NCI-H1092 (cell line): ENCODE results near the gene CLCNKA.
"Not testable (repeated sequence)": the region's sequence is repeated elsewhere in the genome, so short reads cannot be mapped to it uniquely, and the experiment has no call there.

Experiments
- DNase-seq: peaks from one replicate; lab custom pipeline; 2025; lab: John Stamatoyannopoulos, UW

The CLCNKA gene

DNA sequence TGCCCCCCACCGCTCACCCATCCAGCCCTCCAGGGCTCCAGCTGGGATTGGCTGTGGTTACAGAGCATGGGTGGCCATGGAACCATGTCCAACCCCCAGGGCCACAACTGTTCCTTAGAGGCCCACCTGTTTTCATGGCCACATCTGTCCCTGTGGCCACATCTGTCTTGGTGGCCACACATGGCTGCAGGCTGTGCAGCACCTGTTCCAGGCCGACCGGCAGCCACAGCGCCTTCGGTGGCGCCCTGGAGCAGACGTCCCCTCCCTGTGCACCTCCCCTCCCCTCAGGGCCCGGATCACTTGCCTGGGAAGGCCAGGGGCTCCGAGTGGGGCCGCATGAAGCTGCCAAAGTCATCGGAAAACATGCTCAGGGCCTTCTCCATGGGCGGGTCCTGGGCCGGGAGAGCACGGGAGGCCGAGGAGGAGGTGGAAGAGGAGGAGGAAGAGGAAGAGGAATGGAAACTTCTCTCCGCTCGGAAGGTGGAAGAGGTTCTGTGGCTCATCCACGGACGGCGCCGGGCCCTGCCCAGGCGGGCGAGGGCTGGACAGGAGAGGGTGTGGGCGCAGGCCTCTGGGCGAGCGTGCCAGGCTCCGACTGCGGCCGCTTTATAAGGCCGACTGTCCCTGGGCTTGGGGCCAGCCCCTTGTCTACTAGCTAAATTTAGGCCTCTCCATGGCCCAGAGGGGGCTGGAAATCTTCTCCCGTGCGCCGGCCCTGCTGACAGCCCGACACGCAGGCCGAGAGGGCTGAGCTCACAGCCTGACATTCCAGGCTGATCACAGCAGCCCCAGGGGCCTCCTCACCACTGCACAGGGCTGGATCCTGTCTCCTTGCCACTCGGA, 4.2 kb upstream of the CLCNKA start, which contains the start of gene HSPB7:
TSS of gene HSPB7 (minus strand) at position 583 of the 843 bp plus-strand sequence. CDS start at position 503, 80 bp downstream.
- no peak for DNase-seq

DNA sequence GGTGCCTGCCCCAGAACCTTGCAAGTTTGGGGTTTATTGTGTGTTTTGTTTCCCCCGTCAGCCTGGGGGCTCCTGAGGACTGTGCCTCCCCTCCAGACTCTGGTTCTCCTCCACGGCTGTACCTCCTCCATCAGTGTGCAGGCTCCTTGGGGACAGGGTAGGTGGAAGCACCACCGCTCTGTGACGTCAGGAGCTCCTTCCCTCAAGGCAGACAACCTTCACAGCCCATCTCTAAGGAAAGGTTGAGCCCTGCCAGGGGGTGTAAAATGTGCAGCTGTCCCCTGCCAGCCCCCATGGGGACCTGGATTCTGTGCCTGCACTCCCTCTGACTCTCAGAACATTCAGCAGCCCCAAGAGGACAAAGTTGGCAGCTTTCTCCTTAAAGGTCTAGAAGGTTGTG, 3.5 kb upstream of the CLCNKA start:
- DNase-seq, result no peak

DNA sequence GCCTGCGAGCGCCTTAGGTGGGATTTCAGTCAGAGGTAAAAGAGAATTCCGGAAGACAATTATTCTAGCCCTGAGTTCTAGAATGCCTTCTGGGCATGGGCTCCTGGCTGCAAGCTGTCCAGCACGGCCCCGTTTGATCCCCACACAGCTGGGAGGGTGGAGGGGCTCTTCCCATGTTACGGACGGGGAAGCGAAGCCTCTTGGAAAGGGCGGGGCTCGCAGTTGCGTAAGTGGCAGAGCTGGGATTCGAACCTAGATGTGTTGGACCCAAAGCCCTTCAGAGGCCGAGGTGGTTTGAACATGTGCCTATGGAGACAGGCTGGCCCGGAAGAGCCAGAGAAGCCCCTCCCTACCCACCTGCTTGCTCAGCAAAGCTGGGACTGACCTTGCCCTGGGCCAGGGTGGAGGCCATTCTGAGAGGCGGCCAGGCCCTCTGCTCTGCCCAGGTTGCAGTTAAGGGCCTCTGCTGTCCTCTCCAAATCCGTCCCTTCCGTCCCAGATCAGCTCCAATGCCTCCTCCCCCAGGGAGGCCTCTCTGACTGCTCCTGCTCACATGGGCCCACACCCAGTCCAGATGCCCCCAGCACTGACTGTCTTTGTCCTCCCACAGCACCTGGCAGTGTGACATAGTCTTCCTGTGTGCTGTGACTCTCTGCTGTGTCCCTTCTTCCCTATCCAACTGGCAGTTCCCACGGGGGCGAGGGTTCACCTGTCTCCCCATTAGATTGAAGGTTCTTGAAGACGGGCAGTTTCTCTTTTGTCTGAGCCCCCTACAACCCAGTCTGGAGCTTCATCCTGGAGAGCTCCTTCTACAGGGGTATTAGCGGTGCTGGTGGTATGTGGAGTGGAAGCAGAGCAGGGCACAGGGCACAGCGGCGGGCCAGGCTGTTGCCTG, 2.8 kb upstream of the CLCNKA start:
- no peak for DNase-seq

DNA sequence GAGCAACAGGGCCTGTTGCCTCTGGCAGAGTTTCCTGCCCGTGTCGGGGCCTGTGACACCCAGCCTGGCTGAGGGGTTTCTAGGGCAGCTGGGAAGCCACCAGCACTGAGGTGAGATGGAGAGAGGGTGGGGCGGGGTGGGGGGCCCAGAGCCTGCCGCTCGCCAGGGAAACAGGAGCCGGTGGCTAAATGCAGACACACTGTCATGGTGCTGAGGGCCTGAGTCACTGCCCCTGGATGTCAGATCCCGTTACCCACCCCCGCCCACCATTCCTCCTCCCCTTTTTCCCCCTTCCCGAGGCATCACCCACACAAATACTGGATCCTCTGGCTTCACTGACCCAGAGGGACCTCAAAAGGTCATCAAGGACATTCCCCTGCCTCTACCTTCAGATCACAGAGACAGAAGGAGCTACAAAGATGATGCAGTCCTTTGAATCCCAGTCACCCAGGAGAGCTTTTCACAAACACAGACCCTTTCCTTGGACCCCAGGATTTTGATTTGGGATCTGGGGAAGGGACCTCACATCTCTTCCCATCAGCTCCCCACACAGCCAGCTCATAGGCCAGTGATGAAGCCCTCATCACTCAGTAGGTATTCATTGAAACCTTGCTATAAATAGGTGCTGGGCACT, 2.1 kb upstream of the CLCNKA start:
- no peak for DNase-seq

DNA sequence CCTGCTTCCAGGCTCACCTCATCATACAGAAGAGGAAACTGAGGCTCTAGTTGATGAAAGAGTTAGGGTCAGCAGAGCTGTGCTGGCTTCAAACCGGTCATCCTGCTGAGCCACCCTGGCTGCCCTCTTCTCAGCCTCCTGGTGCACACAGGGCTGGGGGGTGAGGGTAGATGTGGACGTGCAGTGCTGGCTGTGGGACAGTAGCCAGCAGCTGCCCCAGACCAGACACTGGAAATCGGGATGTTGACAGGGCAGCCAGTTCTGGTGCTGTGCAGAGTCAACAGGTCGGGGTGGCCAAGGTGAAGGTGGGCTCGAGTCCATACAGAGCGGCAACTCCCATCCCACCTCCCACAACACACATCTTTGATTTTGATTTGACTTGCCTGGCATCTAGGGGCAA, 1.5 kb upstream of the CLCNKA start:
- DNase-seq, result no peak

- not testable (repeated sequence) for DNase-seq
Observed at GRCh38 chr1:16020878-16021277, 958 bp upstream of the CLCNKA start.

DNA sequence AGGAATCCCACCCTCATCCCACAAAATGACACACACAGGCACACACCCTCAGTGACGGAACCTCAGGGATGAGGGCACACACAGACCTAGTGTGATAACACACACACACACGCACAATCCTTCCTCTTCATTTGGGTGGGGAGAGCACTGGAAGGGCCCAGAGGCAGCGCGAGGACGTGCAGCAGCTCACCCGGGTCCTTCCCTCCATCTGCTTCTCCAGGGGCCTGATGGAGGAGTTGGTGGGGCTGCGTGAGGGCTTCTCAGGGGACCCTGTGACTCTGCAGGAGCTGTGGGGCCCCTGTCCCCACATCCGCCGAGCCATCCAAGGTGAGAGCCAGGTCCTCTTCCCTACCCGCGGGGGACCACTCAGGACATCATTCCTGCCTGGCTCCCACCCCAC, 557 bp downstream of the CLCNKA start:
- no peak for DNase-seq

GRCh38 chr1:16023050-16023653, 1.3 kb downstream of the CLCNKA start:
- DNase-seq, result no peak

DNA sequence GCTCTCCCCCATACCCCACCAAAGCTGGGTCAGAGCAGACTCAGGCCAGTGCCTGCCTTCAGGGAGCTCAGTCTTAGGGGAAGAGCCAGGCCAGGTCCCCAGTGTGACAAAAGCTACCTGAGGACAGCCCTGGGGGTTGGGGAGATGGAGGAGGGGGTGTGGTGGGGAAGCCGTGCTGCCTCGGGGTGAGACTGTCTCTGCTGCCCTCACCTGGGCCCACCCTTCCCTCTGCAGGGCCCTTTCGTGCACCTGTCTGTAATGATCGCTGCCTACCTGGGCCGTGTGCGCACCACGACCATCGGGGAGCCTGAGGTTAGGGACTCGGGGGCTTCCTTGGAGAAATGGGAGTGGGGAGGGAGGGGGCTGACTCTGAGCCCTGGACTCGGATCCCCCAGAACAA, 4.5 kb downstream of the CLCNKA start:
- not testable (repeated sequence) for DNase-seq

DNA sequence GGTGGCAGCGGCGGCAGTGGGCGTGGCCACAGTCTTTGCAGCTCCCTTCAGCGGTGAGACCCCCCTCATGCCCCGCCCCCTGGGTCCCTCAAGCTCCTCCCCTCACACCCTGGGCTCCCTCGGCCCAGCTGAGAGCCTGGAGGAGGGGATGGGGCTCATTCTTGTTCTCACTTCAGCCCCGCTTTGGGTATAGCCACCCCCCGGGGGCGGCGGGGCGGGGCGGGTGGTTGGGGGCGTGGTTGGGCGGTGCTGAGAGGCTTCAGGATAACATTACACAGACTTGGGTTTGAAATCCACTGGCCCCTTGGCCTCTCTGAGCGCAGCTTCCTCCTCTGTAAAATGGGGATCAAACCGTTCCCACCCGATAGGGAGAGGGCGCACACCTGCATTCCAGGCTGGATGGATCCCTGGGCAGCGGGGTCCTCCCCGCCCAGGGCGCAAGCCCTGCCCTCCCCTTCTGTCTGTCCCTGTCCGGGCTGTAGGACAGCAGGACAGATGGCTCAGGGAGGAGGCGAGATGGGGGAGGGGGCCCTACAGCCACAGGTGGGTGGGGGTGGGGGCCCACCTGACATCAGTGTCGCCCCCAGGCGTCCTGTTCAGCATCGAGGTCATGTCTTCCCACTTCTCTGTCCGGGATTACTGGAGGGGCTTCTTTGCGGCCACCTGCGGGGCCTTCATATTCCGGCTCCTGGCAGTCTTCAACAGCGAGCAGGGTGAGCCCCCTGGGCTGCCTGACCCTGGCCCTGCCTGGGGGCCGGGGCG, 5.1 kb downstream of the CLCNKA start:
- DNase-seq, result no peak

- no peak for DNase-seq
Observed at GRCh38 chr1:16028237-16029002, 6.6 kb downstream of the CLCNKA start.

GRCh38 chr1:16029003-16029268, 7.1 kb downstream of the CLCNKA start:
- DNase-seq, result not testable (repeated sequence)

GRCh38 chr1:16029288-16029687, 7.5 kb downstream of the CLCNKA start:
- DNase-seq, result no peak

GRCh38 chr1:16031551-16031950, 9.7 kb downstream of the CLCNKA start:
- DNase-seq, result no peak

GRCh38 chr1:16032388-16033102, 10.7 kb downstream of the CLCNKA start:
- peak; percentile 86 for DNase-seq

DNA sequence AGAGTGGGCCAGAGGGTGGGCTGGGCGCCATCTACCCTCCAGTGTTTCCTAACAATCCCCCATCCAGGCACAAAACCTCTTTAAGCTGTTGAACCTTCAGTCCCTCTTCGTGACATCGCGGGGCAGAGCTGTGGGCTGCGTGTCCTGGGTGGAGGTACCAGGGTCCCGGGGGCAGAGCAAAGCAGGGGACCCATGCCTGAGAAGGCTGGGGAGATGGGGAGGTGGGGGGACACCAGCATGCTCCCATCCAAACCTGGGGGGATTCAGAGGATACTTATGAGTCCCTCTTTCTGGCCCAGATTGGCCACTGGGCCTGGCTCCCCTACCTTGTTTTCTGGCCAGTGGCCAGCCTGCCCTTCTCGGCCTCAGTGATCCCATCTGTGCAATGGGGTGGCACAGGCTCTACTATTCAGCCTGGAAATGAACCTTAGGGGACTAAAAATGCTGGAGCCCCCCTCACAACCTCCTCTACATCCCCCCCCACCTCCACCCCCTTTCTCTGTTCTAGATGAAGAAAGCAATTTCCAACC, 11.3 kb downstream of the CLCNKA start:
- DNase-seq, result not testable (repeated sequence)

DNA sequence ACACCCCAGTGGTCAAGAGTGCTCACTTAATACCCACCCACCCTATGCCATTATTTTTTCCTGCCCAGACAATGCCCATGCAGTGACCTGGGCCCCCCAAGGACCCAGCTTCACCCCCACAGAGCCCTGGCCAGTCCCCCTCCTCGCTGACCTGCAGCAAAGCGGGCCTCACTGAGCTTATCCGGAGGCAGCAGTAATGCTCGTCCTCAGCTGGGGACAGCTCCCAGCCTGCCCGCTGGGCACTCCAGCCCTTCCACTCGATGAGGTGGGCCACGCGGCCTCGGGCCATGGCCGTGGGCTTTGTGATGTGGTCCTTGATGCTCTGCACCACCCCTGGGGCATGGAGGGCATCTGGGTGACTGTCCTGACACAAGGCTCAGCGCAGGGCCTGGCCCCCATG, 14.6 kb downstream of the CLCNKA start:
- not testable (repeated sequence) for DNase-seq

GRCh38 chr1:16038620-16038912, 16.7 kb downstream of the CLCNKA start:
- DNase-seq, result no peak

DNA sequence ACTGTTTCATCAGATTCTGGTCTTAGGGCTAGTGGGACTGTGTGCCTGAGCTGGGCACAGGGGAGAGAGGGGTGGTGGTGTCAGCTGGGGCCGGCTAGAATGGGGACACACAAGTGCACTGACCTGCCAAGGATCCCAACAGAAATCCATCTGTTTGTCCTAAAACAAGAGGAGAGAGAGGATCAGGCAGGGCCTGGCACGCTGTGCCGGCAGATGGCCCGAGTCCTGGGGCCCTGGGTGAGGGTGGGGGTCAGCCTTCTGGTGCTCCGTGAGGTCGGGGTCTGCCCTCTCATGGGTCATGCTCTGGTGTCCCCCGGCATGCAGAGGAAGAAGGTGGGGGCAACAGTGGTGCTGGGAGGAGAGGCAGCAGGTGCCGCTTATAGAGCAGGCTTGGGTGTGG, 18.0 kb downstream of the CLCNKA start:
- not testable (repeated sequence) for DNase-seq

DNA sequence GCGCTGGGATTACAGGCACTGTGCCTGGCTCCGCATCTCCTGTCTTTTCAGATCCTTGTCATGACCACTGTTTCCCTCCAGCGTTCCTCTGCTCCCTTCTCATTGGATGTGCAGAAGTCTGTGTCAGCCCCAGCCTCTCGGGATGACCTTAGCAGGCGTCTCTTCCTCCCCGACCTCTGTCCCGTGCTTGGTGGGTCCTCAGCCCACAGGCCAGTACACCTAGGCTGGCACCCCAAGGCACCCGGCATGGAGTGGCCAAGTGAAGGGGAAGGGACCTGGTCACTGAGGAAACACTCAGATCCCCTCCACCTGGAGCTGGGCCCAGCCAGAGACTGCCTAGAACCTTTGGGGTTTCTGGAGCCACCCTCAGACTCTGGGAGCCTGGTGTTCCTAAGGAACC, 19.4 kb downstream of the CLCNKA start:
- no peak for DNase-seq
